Fibroblast of skin of left biceps (primary cell): ENCODE measurements around the gene RUBCNL.

Experiments
- DNase-seq, 2 experiments: peaks; one replicate each; pipeline ENCODE4 v3.0.0-alpha.2; 2013; ENCODE audit warnings: low read depth in 2 of 2

RUBCNL gene

DNA sequence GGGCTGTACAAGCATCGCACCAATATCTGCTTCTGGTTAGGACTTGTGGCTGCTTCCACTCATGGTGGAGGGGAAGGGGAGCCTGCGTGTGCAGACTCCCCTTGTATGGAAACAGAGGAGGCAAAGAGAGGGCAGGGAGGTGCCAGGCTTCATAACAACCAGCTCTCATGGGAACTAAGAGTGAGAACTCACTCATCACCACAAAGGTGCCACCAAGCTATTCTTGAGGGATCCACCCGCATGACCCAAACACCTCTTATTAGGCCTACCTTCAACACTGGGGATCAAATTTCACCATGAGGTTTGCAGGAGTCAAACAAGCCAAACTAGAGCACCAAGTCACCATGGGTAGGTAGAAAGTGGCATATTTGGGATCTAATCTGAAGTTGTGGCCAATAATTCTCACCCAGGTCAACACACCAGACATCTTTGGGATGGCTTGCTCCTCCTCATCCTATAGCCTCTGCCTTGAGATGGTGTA is 46.4 kb downstream of the RUBCNL start:
- DNase-seq, result no peak

DNA sequence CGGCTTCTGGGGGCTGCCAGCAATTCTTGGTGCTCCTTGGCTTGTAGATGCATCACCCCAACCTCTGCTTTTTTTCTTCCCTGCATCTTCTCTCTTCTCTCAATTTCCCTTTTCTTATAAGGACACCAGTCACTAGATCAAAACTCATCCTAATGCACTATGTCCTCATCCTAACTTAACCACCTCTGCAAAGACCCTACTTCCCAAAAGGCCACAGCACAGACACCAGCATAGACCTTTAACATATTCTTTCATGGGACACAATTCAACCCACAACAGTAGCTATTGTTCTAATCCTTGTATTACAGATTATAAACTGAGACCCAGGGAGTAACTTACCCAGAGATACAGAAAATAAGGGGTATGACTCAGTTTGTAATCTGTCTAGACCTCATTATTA is 47.0 kb downstream of the RUBCNL start:
- DNase-seq, result no peak

DNA sequence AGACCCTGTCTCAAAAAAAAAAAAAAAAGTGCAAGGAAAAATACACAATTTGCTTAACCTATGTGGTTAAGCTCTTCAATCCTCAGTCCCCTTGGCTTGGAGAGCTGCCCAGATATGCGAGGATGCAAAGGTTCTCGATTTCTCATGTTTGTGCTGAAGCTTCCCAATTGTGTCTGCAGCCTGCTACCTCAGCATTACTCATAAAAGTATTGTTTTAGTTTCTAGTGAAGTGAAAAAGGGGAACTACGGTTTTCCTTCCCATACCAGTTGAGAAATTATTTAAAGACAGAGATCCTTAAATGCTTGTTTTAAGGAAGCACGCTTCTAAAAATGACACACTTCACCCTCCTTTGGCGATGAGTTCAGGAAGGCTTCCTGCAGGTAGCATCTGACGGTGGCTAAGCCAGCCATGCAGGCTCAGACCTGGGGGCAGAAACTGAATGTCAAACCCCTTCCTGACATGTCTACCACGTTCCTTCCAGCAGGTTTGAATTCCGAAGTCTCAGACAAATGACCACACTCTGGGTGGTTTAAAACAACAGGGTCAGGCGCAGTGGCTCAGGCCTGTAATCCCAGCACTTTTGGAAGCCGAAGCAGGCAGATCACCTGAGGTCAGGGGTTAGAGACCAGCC is 47.9 kb downstream of the RUBCNL start:
- peak; percentile 58 to 63 for DNase-seq

DNA sequence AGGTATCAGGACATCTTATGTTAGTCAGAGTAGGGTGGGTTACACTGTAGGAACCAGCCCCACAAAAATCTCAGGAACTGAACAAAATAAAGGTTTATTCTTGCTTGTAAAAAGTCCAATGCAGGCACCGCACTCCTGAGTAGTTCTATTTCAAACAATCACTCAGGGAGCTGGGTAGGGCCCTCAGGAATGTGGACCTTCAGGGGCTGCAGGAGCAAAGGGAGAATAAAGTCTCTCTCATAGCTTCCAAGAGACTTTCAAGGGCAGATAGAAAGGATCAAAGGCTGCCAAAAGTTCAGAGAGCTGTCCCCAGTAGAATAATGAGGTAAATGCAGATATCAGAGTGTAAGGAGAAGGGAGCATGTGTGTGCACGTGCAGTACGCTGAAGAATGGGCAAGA is 49.4 kb downstream of the RUBCNL start:
- DNase-seq, result no peak

DNA sequence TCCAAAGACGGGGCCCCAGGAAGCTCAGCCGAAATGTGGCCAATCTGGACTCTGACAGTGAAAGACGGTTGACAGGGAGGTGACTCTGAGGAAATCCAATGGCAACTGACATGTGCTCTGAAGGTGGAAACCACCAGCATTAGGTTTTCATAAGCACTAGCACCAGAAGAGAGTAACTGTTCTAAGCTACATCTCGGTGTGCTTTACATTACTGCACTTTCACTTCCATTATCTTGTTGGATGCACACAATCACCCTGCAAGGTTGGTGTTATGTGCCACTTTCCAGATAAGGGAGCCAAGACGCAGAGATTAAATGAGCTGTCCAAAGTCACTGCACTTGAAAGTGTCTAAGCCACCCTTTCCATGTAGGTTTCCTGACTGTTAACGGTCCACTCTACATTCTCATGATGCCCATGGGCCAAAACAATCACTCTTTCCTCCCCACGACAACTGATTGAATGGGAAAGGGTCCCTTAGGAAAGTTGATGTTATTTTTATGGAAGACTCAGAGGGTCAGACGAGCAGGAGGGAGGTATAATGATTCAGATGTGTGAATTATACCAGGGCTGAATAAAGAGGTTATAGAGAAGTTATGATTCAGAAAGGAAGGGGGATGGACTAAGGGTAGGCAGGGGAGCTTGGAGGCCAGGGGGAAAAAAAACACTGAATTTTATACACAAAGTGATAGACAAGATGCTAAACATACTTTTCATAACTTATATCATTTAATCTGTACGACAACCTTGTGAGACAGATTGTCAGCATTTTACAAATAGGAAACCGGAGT is 52.8 kb downstream of the RUBCNL start:
- no peak for DNase-seq

DNA sequence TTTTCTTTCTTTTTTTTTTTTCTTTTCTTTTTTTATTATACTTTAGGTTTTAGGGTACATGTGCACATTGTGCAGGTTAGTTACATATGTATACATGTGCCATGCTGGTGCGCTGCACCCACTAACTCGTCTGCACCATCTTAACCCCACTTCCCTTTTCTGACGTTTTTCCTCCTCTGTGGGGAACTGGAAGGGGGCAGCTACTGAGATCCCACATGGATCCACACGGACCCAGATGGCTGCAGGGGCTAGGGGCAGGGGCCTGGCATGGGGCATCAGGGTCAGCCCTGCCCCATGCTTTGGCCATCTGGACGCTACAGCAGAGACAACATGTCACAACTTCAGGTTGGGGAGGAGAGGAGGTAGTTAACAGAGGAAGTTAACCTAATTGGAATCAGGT is 54.3 kb downstream of the RUBCNL start:
- no peak for DNase-seq

DNA sequence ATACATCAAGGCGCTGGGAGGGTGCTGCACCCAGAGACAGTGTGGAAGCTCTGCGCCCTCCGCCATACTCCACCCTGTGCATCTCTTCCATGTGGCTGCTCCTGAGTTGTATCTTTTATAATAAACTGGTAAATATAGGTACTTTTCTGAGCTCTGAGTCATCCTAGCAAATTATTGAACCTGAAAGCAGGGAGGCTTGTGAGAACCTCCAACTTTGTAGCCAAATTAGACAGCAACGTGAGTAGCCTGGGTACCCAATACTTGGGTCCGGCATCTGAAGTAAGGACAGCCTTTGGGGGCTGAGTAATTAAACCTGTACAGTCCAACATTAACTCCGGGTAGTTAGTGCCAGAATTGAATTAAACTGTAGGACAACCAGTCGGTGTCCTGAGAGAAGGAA is 57.4 kb downstream of the RUBCNL start:
- no peak for DNase-seq

DNA sequence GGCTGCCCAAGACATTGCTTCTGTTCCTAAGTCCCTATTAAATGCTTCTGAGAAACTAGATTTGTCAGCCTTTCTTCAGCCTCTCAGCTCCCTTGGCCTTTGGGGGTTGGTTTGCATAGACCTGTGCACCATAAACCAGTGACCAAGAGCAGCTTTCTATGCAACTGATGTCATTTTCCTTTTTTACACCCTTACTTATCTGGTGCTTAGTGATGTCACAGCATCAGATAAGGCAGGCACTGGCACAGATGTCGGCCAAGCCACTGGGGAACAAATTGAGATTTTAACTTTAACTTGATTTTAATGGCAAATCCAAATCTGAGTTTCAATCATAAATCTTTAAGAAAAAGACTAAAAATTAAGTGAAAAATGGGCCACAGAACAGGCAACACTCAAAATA is 59.8 kb downstream of the RUBCNL start:
- no peak for DNase-seq

DNA sequence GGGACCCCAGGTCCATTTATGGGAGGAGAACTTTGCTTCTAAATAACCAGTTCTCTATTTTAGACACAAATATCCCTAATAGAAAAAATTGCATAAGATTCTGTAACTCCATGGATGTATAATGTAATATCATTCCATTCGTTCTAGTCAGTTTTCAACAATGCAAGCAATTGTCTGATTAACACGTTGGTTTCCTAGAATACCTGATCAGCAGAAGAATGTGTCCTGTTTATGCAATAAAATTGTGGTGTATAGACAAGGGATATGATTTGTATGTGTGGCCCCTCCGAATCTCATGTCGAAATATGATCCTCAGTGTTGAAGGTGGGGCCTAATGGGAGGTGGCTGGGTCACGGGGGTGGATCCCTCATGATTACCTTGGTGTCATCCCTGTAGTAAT is 62.1 kb downstream of the RUBCNL start:
- DNase-seq, result peak; percentile 45 to 53

DNA sequence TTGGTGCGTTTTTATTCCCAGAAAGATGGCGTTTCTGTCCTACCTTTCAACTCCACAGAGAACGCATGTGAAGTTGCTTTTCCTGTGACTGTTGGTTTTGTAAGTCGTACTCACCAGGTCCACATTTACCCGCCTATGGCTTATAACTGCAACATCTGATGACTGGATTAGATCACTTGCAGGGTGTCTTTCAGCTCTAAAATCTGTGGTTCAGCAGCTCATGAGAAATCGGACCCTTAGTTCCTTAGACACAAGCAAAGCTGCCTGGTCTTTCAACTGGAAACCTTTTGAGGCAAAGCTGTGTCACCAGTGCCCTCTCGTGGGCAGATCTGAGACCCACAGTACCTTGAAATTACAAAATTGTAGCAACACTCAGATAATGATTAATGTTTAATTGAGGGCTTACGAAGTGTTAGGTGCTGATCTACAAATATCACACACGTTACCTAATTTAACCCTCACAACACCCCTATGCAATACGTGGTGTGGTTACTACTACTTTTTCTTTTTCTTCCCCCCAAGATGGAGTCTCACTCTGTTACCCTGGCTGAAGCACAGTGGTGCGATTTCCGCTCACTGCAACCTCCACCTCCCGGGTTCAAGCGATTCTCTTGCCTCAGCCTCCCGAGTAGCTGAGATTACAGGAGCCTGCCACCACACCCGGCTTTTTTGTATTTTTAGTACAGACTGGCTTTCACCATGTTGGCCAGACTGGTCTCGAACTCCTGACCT is 65.4 kb downstream of the RUBCNL start:
- DNase-seq, result no peak

DNA sequence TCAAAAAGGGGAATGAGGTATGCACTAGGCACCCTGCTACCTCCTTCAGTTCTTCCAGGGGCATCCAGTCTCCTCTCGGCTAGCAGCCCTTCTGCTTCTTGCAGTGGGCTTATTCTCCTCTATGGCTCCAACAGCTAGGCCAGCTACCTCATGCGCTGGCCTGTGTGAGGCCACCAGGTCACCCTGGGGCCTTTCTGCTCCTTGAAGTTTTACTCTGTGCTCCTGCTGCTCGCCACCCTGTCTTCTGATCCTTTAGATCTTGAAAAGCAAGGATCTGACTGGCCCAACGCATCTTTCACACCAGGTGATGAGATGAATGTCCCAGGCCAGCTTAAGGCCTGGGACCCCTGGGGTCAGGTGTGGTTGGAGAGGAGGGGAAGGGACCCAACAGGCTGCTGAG is 66.2 kb downstream of the RUBCNL start:
- no peak for DNase-seq

DNA sequence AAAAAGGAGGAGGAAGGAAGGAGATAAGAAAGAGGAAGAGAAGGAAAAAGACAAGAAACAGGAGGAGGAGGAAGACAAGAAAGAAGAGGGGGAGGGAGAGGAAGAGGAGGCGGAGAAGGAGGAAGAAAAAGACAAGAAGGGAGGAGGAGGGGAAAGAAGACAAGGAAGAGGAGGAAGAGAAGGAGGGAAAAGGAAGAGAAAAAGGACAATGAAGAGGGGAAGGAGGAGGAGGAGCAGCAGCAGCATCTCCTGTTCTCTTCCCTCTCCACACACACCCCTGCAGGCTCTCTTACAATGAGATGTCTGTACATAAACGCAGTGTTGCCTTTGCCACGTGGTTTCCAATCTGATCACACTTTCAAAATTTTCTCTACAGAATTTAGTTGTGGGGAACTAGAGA is 66.6 kb downstream of the RUBCNL start:
- DNase-seq, result no peak

DNA sequence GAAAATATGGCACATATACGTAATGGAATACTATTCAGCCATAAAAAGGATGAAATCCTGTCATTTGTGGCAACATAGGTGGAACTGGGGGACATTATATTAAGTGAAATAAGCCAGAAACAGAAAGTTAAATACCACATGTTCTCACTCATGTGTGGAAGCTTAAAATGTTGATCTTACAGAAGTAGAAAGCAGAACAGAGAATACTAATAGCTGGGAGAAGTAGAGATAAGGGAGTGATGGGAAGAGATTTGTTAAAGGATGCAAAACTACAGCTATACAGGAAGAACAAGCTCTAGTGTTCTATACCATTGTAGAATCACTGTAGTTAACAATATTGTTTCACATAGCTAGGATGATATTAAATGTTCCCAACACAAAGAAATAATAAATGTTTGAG is 68.1 kb downstream of the RUBCNL start:
- DNase-seq, result no peak

DNA sequence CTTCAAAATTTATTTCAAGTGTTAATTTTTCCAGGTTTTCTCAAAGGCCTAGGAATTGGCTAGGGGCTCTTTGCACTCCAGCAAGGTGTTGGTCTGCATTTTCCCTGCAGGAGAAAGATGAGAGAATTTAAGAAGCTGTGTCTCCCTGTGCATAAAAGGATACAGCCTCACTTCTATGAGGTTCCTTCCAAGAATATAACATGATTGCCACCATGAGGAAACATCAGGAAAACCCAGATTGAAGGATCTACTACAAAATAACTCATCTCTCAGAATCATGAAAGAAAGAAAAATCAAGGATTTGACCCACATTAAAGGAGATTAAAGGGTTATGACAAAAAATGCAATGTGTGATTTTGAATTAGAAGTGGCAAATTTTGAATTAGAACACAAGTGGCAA is 69.9 kb downstream of the RUBCNL start:
- no peak for DNase-seq

DNA sequence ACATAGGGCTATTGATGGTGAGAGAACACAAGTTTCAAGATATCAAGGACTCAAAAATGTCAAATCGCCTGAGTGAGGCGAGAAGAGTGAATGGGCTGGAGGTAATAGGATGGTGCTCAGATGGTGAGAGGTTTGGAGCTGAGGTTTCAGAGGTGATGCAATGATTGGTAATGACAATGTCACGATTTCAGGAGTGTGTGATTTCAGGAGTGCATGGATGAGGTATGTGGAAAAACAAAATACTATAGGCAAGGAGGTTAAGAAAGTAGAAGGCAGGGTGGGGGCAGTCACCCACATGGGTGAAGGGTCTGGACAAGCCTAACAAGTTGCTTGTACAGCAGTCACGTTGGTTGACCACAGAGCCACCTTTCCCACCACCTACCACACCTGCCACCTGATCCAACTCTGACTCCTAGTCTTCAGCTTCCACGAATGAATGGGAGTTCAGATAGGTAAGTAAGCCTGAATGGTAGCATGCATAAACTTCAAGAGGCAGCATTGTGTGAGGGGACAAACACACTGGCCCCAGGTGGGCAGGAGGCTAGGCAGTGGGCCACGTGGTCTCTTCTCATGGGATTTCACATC is 71.5 kb downstream of the RUBCNL start:
- DNase-seq, result no peak

DNA sequence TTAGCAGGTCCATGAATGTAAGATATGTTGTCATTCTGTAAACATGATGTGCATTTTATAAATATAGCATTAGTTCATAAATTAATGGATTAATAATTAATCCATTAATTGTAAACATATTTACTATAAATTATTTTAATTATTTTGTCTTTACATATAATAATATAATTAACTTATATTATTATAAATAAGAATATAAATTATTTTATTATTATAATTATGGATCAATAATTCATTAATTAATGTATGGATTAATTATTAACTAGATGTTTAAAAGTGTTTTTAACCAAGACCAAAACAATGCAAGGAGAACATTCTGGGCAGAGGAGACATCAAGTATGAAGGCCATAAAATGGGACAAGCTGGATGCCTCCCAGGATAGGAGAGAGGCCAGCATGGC is 72.0 kb downstream of the RUBCNL start:
- no peak for DNase-seq

DNA sequence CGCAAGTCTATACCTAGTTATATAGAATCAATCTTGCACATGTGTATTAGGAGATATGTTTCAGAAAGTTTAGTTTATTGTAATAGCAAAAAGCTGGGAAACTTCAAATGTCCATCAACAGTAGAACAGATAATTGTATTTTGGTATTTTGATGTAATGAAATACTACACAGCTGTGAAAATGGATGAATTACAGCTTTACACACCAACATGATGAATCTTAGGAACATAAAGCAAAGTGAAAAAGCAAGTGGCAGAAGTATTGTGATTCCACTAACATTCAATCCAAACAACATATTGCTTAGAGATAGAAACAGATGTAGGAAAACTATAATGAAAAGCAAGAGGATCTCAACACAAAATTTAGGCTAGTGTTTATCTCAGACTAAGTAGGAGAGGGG is 72.5 kb downstream of the RUBCNL start:
- no peak for DNase-seq

DNA sequence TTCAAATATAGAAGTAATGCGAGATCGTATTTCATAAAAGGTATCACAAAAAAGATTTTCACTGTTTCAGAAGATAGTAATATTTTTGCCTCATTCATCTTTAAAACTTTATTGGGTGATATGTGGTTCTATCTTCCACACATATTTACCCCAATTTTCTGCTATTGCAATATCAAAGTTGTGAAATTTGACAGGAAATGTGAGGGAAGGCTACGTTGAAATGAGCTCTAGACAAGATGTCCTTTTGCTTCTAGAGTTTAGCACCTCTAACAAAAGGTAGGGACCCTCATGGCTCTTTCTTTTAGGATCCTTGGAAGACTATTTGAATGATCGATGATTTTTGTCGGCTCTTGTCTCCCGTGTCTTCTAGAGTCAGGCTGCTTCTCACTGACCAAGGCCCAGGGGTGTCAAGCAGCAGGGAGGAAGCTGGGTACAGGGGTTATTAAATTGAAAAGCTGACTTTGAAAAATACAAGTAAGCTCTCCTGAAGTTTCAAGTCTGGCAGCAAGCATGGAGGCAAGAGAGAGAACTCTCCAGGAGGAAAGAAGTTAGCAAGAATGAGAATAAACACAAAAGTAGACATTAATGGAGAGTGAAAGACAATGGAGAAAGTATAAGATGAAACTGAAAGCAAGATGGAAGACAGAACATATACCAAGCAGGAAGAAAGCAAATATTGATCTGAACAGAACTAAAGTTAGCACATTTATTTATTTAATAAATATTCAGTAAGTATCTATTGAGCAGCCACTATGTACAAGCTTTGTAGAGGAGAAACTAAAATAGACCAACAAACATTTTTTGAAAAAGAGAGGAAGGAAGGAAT is 73.4 kb downstream of the RUBCNL start:
- no peak for DNase-seq

DNA sequence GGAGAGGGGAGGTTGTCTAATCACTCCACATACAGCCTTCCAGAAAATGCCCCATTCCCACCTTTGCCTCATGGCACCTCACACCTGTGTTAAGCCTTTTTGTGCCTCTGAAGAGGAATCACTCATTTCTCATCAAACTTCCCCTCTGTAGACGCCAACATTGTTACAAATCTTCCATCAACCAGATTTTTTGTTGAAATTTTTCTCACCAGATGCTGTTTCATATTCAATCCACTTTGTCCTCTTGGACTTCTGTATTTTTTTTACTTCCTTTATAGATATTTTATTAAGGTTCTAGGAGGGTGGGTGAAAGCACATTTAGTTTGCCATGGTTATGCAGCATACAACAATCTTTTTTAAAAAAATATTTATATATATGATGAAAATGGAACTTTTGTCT is 74.0 kb downstream of the RUBCNL start:
- DNase-seq, result no peak

DNA sequence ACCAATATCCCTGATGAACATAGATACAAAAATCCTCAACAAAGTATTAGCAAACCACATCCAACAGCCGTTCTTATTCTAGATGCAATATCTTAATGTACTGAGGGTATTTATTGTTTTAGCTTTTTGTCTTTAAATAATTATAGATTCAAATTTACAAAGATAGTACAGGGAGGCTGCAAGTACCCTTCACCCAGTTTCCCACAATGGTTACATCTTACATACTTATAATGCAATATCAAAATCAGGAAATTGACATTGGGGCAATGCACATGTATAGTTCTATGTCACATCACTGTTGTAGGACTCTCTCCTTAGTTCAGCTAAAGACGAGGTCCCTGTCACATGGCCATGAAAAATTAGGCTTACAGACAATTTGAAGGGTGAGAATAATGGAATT is 75.8 kb downstream of the RUBCNL start:
- DNase-seq, result no peak

DNA sequence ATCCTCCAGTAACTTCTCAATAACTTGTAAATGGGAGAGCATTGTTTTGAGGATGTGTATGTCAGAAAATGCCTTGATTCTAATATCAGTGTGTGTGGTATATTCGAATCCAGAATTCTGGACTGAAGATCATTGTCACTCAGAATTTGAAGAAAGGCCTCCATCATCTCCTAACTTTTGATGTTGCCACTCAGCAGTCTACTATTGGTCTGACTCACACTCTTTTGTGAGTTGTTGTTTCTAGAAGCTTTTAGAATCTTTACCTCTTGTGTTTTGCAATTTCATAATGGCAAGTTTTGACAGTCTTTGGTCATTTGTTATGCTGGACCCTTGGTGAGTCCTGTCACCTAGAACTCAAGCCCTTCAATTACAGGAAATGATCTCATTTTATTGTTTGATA is 77.0 kb downstream of the RUBCNL start:
- no peak for DNase-seq

DNA sequence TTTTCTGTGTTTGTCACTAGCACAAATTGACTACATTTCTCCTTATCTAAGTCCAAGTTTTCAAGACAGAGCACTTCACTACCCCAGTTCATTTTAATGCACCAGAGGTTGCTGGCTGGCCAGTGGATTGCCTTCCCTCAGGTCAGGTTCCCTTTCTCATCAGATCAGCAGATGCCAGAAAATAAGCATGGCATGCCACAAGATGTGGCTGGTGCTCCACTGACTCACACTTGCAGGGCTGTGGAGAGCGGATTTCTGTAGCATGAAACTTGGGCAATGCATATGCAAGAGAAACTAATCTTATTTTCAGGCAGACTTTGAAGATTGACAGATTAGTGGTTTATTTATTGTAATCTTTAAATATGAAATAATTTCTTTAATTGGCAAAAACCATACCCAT is 79.5 kb downstream of the RUBCNL start:
- DNase-seq, result no peak
